HG03432 (cell line): ENCODE measurements around the gene PAXX.
A peak's percentile ranks its signal among the peaks of the same experiment; 100 is the strongest.
"Not testable (repeated sequence)": the region's sequence is repeated elsewhere in the genome, so short reads cannot be mapped to it uniquely, and the experiment has no call there.

Experiments used
- ATAC-seq: cut with Tn5 transposase; IDR thresholded peaks from one replicate; pipeline ENCODE4 v1.9.1; 2021; ENCODE audit warnings: mild to moderate bottlenecking, moderate library complexity; ENCODE audit not compliant: unreplicated experiment

Gene PAXX

DNA sequence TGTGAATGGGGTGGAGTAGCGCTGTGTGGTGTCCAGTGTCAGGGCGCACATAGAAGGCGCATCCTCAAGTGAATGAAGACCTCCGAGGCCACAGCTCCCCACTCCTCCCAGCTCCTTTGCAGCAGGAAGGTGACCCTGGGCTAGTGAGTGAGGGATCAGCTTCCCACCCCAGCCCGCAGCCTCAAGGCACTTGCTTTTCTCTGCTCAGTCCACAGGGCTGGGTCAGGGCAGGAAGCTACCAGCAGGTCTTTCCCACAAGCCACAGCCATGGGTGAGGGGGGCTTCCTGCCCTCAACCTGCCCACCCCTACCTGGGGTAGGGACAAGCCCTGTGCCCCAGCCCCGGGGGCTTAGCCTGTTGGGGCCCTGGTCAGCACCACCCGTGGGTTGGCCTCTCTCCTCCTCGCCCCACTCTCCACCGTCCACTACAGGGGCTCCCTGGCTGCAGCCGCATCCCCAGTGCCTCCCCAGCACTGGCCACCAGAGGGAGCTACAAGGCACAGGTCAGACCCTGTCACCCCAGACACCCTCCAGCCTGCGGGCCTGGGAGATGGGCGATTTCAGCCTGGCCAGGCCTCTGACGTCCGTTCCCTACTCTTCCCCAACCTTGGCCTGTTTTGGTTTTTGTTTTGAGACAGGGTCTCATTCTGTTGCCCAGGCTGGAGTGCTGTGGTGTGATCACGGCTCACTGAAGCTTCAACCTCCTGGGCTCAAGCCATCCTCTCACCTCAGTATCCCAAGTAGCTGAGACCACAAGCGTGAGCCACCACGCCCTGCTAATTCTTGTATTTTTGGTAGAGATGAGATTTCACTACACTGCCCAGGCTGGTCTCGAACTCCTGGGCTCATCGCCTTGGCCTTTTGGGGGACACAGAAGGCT lies 37.1 kb downstream of the PAXX start:
- no peak for ATAC-seq

DNA sequence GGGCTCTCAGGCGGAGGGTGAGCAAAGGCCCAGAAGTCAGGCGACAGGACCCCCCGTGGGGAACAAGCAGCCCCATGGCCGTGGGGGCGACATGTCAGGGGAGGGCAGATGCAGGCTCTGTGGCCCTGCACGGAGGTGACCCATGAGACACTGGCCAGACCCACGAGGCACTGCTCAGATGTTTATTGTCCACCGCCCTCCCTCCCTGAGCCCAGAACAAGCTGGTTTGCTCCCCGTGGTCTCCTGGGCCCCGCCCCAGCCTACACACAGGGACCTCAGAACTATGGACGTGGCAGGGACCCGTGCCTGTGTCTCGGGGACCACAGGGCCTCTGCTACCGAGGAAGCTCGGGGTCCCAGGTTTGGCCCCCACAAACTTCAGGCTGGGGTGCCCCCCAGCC lies 37.8 kb downstream of the PAXX start:
- ATAC-seq: no peak

DNA sequence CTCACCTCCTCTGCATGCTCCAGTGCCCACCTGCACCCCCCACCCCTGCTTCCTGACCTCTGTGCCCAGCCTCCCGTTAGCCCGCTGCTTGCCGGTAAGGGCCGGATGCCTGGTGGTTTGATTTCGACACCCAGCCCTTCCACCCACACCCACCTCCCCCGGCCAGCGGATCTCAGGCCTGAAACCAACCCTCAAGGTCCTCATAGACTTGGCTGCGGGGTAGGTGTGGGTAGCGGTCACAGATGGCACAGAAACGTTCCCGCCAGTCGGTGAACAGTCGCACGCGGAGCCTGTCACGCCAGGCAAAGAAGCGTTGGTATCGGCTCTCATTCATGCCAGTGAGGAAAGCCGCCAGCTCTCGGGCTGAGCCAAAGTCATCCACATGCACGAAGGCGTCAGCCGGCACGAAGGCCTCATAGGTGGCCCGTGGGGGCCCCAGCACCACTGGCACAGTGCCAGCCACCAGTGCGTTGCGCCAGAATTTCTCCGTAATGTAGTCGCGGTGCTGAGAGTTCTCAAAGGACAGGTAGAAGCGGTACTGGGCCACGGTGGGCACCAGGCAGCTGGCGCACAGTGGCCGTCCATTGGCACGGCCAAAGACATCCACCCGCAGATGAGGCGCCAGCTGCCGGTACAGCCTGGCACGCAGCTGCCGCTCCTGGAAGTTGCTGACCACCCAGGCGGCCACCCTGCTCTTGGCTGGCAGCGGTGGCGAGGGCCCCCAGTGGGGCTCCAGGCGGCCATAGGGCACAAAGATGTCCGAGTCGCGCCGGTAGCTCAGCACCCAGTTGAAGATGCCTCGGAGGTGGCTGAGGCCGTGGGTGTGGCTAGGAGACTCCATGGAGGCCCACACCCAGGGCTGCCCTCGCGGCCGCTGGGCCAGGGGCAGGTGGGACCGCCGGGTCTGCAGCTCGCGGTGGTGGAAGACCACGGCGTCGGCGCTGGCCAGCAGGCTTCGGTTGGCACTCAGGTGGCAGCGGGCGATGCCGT lies 38.6 kb downstream of the PAXX start:
- ATAC-seq: no peak

DNA sequence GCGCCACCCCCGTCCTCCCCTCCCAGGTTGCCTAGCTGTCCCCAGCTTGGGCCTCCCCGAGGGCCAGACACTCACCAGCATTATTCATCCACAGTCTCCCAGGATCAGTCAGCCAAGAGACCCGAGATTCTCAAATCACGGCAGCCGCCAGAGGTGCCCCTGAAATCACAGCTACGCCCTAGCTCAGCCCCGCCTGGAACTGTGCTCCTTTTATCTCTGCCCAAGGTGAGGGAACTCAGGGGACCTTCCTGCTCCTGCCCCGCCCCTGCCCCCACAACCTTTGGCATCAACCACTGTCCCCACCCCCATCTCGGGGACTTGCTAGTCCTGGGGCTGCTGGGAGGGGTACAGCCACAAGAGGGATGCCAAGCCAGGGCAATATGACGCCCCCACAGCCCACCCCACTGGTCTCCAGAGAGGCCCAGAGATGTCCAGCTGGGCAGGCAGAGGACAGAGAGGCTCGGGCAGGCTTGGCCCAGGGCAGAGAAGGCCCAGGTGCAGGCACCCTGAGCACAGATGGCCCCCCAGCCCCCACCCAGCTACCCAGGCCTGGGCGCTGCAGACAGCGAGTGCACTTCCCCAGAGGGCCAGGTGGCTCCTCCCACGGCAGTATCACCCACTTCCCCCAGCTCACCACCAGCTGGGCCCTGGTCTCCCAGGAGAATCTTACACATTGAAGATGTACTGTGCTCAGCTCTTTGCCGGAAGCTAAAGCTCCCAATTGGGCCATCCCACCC lies 39.9 kb downstream of the PAXX start, which contains the start of gene FUT7:
Gene FUT7 (minus strand): TSS at position 185 of the 737 bp plus-strand sequence. CDS start 97 bp downstream, at position 88.
- no peak for ATAC-seq

DNA sequence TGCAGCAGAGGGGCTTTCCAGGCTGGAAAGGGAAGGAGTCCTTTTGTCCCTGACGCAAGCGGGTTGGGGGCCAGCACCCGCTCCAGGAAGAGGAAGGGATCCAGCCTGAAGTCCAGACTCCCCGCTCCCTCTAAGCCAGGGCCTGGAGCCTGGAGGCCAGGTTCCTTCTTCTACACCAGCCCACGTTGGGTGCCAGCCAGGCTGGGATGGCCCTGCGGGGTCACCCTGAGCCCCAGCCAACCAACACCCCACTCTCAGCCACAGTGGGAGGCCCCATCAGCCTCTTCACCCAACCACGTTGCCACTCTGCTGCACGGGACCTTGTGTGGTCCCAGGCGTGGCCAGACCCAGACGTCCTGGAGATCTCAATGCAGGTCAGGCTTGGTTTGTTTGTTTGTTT lies 40.6 kb downstream of the PAXX start:
- no peak for ATAC-seq

DNA sequence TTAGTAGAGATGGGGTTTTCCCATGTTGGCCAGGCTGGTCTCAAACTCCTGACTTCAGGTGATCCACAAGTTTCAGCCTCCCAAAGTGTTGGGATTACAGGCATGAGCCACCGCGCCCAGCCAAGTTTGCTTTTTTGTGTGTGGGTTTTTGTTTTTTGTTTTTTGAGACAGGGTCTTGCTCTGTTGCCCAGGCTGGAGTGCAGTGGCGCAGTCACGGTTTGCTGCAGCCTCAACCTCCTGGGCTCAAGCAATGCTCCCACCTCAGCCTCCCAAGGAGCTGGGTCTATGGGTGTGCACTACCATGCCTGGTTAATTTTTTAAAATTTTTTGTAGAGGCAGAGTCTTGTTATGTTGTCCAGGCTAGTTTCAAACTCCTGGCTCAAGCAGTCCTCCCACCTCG lies 41.3 kb downstream of the PAXX start:
- not testable (repeated sequence) for ATAC-seq

DNA sequence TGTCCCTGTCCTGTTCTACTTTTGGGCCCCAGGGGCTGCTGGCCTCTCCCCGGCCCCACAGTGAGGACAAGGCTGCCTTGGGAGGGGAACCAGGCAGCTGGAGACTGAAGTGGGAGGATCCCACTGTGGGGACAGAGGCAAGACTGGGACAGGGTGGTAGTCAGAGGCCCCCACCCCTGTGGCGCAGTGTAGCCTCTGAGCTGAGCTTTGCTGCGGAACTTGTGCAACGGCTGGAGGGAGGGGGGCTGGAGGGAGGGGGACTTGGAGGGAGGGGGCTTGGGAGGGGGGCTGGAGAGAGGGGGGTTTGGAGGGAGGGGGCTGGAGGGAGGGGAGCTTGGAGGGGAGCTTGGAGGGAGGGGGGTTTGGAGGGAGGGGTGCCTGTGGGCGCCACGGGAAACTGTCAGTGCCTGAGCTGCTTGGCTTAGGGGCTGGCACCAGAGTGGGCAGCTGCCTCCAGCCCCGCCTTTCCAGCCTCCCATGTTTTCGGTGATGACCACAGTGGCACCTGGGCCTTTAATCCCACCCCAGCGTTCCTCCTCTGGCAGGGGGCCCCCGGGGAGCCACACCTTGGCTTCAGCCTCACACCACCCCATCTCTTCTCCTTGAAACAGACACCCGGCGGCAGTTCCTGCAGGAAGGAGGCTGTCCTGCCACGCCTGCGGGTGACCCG lies 42.0 kb downstream of the PAXX start:
- ATAC-seq: no peak

DNA sequence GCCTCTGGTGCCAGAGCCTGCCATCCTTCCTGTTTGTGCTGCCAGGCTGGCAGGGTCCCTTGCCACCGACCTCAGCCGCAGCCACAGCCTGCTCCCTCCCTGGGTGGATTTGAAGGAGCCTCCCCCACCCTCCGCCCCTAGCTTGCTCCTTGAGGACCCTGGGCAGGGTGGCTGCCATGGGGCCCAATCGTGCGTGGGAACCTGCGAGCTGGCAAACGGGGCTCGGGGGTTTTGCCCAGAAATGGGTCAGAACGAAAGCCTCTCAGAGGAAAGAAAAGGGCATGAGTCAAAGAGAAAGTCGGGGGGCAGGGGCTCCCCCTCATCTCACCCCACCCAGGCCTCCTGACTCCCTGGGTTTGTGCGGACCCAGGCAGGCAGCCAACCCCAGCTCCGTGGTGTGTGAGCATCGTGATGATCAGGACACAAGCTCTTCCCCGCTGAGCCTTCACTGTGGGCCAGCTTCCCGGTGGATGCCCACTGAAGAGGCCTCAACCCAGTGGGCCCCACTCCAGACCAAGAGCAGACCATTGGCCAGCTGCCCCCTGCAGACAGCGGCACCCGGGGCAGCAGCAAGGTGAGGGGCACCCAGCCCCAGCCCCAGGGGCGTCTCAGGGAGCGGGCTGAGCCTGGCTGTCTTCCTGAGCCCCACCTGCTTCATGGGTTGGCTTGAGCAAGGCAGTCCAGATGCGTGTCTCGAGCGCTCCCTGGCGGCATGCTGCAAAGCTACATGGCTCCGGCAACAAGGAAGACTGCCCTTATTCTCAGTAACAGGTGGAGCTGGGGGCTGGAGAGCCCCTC lies 42.7 kb downstream of the PAXX start:
- peak; percentile 59 for ATAC-seq

DNA sequence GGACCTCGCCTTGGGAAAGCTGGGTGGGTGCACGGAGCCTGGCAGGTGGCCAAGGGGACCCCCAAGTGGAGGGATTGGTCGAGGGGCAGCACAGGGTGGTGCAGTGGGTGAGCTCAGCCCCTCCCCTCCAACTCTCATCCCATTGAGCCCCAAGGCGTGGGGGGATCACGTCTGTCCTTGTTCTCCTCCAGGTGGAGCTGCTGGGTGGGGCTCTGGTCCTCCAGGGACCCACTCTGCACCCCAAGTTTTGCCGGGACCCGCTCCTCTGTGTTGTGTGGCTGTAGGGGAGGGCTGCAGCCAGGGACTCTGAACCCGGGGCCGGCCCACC lies 43.2 kb downstream of the PAXX start:
- ATAC-seq: no peak

DNA sequence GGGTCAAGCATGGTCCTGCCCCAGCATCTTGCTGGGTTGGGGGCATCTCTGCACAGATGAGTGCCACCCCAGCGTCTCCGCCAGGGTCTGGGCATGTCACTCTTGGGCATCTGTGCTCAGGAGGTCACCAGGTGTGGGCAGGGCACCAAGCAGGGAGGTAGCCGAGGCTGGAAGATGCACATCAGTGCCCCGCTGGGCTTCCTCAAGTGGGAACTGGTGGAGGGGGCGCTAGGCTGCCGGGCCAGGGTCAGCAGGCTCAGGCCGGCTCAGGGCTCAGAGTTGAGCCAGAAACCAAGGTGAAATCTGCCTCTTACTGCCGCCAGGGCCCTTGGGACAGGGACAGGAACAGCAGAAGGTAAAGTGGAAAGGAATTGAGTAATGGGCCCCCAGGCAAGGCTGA lies 43.7 kb downstream of the PAXX start:
- ATAC-seq: no peak

DNA sequence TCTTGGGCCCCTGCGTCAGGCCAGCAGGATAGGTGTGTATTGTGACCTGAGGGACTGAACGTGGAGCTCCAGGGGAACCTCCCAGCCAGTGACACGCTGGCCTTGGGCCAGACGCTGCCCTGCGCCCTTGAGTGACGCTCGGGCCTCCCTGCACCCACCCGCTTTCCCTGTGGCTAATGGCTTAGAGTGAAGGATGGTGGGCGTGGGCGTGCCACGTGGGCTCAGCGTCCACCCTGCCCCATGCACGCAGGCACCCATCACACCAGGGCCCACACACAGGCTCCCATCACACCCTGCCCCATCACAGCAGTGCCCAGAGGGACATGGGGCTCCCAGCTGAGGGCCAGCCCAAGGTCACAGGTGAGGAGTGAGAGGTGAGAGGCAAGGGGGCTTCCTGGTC lies 44.8 kb downstream of the PAXX start:
- no peak for ATAC-seq

DNA sequence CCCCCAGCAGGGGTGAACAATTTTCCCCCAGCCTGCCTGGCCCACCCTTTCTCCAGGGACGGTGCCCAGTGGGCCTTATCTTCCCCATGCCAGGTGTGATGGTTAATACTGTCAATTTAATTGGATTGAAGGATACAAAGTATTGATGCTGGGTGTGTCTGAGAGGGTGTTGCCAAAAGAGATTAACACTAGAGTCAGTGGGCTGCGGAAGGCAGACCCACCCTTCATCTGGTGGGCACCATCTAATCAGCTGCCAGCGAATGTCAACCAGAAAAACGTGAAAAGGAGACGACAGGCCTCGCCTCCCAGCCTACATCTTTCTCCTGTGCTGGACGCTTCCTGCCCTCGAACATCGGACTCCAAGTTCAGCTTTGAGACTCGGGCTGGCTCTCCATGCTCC lies 45.3 kb downstream of the PAXX start:
- no peak for ATAC-seq

DNA sequence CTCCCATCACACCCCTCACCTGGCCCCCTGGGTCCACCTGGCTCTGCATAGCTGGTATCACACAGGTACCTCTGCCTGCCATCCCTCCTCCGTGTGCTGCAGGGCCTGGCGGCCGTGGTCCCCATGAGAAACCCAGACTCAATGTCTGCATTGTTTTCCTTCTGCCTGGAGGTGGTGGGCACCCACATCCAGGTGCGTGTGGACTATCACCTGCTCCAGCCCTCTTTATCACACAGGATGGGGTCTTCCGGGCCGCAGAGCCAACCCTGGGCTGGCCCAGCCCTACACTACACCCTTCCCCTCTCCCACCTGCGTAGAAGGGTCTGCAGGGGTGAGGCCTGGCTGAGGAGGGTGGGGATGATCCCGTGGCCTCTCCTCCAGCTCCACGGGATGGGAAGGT lies 46.7 kb downstream of the PAXX start:
- ATAC-seq: no peak

DNA sequence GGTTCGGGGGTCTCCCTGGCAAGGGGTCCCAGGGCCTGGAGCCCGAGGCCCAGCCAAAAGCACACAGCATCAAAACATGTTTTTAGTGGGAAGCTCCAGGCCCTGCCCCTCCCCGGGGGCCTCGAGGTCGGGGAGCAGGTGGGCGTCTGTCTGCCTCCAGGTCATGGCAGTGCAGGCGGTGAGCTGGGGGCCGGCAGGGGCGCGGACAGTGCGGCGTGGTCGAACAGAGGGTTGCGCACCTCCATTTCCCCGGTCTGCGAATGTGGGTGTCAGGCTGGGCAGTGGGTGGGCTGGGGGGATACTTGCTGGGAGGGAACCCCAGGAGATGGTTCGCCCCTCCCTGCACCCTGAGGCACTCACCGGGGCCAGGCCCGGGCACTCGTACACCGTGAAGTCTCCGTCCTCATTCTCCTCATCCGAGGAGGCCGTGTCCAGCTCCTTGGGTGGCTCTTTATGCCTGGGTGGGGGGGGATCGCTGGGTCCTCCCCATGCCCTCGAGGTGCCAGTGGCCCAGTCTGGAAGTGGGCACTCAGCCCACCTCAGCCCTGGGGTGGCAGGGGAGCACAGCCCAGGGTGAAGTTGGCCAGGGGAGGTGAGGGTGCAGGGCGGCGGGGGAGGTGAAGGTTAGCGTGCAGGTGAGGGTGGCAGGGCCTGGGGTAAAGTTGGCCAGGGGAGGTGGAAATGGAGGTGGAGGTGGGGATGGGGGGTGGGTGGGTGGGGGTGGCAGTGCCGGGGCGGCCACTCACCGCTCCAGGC lies 47.6 kb downstream of the PAXX start:
- ATAC-seq: no peak

DNA sequence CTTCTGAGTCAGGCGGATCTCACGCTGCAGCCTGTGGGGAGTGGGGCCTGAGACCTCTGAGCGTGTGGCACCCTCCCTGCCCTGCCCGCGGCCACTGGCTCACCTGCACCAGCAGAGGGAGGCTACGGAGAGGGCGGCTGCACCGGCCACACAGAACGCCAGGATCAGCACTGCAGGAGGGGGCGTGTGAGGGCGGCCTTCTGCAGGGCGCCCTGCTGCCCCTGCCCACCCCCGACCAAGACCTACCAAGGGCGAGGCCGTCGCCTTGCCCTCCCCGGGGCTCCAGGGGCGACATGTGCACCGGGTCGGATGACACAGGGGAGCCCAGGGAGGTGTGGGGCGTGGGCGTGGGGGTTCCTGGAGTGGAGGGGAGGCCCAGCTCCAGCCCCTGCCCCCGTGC lies 48.3 kb downstream of the PAXX start:
- no peak for ATAC-seq

DNA sequence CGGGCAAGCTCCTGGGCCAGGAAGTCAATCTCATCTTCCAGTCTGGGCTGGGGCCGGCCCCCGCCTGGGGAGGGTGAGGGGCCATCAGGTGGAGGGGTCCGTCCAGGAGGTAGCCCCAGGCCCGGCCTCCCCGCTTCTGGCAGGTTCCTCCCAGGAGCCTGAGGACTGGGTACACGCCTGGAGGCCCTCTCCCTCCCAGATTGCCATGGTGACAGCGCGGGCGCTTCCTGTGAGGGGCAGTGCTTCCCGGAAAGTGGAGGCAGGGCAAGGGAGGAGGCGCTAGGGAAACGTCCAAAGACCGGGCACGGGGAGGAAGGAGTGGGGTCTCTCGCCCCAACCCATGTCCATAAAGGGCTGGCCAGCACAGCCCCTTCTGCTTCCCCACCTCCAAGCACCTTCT lies 48.9 kb downstream of the PAXX start:
- ATAC-seq: no peak

DNA sequence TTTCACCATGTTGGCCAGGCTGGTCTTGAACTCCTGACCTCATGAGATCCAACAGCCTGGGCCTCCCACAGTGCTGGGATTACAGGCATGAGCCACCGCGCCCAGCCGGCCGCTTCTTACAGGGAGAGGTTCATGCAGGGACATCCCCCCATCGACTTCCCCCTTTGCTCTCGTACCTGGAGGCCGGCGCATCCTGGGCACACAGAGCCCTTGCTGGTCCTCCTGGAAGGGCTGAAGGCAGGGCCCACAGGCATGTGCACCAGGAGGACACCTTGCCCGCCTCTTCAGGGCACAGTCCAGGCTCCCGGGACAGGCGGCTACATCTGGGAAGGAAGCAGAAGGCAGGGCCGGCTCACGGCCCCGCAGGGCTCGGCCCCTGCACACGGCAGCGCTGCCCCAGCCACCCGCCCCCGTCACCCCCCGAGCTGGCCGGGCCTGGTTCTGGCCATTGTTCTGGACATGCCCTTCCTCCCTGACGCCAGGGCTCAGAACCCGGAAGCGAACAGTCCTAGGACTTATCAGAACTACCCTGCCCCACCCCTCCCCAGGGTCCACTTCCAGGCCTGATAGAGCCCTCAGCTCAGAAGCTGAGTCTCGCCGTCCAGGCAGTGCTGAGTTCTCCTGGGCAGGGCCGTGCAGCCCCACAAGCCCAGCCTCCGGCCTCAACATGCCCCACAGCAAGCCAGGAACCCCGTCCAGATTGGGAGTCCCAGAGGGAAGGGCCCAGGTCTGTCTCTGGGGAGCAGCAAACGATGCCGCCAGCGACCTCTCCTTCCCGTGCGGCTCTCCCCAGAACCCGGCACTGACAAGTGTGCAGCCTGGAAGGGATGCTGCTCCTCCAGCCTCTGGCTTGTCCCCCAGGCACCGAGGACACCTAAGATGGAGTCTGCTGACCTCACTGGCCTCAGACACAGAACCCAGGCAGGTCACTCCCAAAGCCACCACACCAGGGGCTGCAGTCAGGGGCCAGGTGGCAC lies 50.8 kb downstream of the PAXX start:
- ATAC-seq: no peak
